ENCODE results near the gene ZNRF4. TPM values are rescaled to one million over a fixed set of nuclear protein-coding genes. Genes with fewer than 3 reads are reported as not detected.

The ZNRF4 gene
- total and polyA plus RNA-seq, 2 donors (not counting 3 experiments of a cell fraction or from before 2014, with no cell fraction given): not detected

GRCh38 chr19:5454743-5455142 lies 474 bp upstream of the ZNRF4 start:
- dilution Hi-C loops (cut with MboI; ENCODE audit: extremely low pct_ligation_motif_present, low sequenced_read_pairs): no loop called here
- Histone ChIP-seq H3K27ac (ENCODE audit: insufficient read depth, low read depth, low read length) (no peak overlapping the region), H4K20me1 (replicated peaks; ENCODE audit: control insufficient read depth, extremely low read depth, insufficient read depth, low read length) (no peaks in the 10 kb centered on the region), H3K4me3 (replicated peaks in 1 of 3; ENCODE audit: insufficient read depth in 1 of 3, low read depth in 1 of 3, low read length in 3 of 3) (no peak overlapping the region), H3K9me1 (replicated peaks; ENCODE audit: control insufficient read depth, extremely low read depth, insufficient read depth, low read length) (no peaks in the 10 kb centered on the region), H3K4me2 (ENCODE audit: insufficient read depth, low read length) (no peak overlapping the region), H3K4me1 (ENCODE audit: control insufficient read depth, extremely low read depth, insufficient read depth, low read length) (no peaks in the 10 kb centered on the region), H3K27me3 (ENCODE audit: control insufficient read depth in 2 of 2, insufficient read depth in 2 of 2, low read length in 2 of 2) (no peaks in the 10 kb centered on the region), H2AFZ (ENCODE audit: low read depth, low read length) (no peak overlapping the region), H3K9ac (replicated peaks; ENCODE audit: extremely low read depth, insufficient read depth, low read length) (no peak overlapping the region), H3K9me3 (replicated peaks; ENCODE audit: control insufficient read depth, insufficient read depth, low read length) (no peaks in the 10 kb centered on the region), H3K79me2 (ENCODE audit: control insufficient read depth, insufficient read depth, low read length) (no peaks in the 10 kb centered on the region), H3K36me3 (ENCODE audit: control insufficient read depth in 2 of 2, extremely low read depth in 1 of 2, insufficient read depth in 2 of 2, low read length in 2 of 2) (no peaks in the 10 kb centered on the region)
- DNase-seq (ENCODE audit: low read depth, low spot score) (no peak), FAIRE-seq (no peak)
- POLR2A ChIA-PET: no interaction called here
- no peak for TF ChIP-seq MAX (IDR thresholded peaks at IDR 0.05; ENCODE audit: insufficient read depth, insufficient read length)
- TF ChIP-seq POLR2AphosphoS5 (IDR thresholded peaks at IDR 0.05; ENCODE audit: insufficient read depth, low read depth, low read length): no peak
- TF ChIP-seq MYC (IDR thresholded peaks at IDR 0.05; ENCODE audit: low read depth, low read length): no peak
- no peak for TF ChIP-seq FOS (IDR thresholded peaks at IDR 0.05; ENCODE audit: borderline replicate concordance, insufficient read depth, low read length)
- intact Hi-C loops (cut with micrococcal nuclease): no loop called here
- no TSS peak for BruUV-seq (replicated peaks)
- CTCF ChIA-PET: interaction anchor here (0.9 kb wide), 1 partner anchor 33 kb away, joined by 3 read pairs; no protein-coding TSS in a partner anchor

- no peak for DNase-seq (ENCODE audit: low read depth, low spot score)
- Histone ChIP-seq H3K4me1 (ENCODE audit: control insufficient read depth, extremely low read depth, insufficient read depth, low read length) (no peaks in the 10 kb centered on the region), H4K20me1 (replicated peaks; ENCODE audit: control insufficient read depth, extremely low read depth, insufficient read depth, low read length) (no peaks in the 10 kb centered on the region), H3K36me3 (ENCODE audit: control insufficient read depth in 2 of 2, extremely low read depth in 1 of 2, insufficient read depth in 2 of 2, low read length in 2 of 2) (no peaks in the 10 kb centered on the region), H3K9me3 (replicated peaks; ENCODE audit: control insufficient read depth, insufficient read depth, low read length) (no peaks in the 10 kb centered on the region), H3K9ac (replicated peaks; ENCODE audit: extremely low read depth, insufficient read depth, low read length) (no peak overlapping the region), H3K27ac (ENCODE audit: insufficient read depth, low read depth, low read length) (no peak overlapping the region), H3K27me3 (ENCODE audit: control insufficient read depth in 2 of 2, insufficient read depth in 2 of 2, low read length in 2 of 2) (no peaks in the 10 kb centered on the region), H3K79me2 (ENCODE audit: control insufficient read depth, insufficient read depth, low read length) (no peaks in the 10 kb centered on the region), H3K9me1 (replicated peaks; ENCODE audit: control insufficient read depth, extremely low read depth, insufficient read depth, low read length) (no peaks in the 10 kb centered on the region), H3K4me3 (replicated peaks in 1 of 3; ENCODE audit: insufficient read depth in 1 of 3, low read depth in 1 of 3, low read length in 3 of 3) (no peak overlapping the region), H3K4me2 (ENCODE audit: insufficient read depth, low read length) (no peak overlapping the region), H2AFZ (ENCODE audit: low read depth, low read length) (no peak overlapping the region)
- no TSS peak for BruUV-seq (replicated peaks)
- CTCF ChIA-PET: no interaction called here
- dilution Hi-C loops (cut with MboI; ENCODE audit: extremely low pct_ligation_motif_present, low sequenced_read_pairs) (no loop called here), intact Hi-C loops (cut with micrococcal nuclease) (no loop called here)
- TF ChIP-seq CTCF (IDR thresholded peaks at IDR 0.05; ENCODE audit: extremely low read depth in 1 of 2, insufficient read depth in 1 of 2, low read depth in 1 of 2, low read length in 2 of 2) (no peak), FOS (IDR thresholded peaks at IDR 0.05; ENCODE audit: borderline replicate concordance, insufficient read depth, low read length) (no peak), EZH2 (IDR thresholded peaks at IDR 0.05; ENCODE audit: borderline replicate concordance, low read depth, low read length, severe bottlenecking) (no peak), JUN (IDR thresholded peaks at IDR 0.05; ENCODE audit: borderline replicate concordance, insufficient read depth, insufficient read length, low read depth) (no peak), GATA2 (IDR thresholded peaks at IDR 0.05; ENCODE audit: insufficient read depth, insufficient read length, low read depth, low read length) (no peak)
- POLR2A ChIA-PET: no interaction called here
- no peak for FAIRE-seq
Measured at GRCh38 chr19:5456130-5456840, 1.1 kb downstream of the ZNRF4 start.
